Stimulated activated CD8-positive, alpha-beta memory T cell treated with anti-CD3 and anti-CD28 coated beads, Interleukin-15, amount 100 ng/mL, for 1 hour (primary cell): ENCODE data around the gene CADM1.

Experiments
- DNase-seq: peaks from one replicate; pipeline ENCODE4 v3.0.0-alpha.2; 2020; ENCODE audit warnings: low read depth

Gene CADM1

DNA sequence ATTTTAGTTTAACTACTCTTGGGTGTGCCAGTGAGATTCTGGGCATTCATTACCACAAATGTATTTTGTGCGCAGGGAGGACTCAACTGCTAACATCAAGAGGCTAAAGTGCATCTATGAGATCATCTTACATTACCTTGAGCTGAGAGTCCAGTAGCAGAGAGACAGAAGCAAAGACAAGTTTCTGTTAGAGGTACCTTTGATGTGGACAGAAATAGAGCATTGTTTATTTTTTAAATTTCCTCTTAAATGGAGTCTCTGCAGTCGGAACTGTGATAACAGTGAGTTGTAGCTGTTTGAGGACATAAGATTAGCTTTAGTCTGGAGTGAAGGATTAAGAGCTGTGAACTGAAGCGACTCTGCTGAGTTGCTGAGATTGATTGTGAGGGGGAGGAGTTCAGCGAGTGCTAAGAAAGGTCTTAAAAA lies 297.0 kb downstream of the CADM1 start:
- DNase-seq: no peak

DNA sequence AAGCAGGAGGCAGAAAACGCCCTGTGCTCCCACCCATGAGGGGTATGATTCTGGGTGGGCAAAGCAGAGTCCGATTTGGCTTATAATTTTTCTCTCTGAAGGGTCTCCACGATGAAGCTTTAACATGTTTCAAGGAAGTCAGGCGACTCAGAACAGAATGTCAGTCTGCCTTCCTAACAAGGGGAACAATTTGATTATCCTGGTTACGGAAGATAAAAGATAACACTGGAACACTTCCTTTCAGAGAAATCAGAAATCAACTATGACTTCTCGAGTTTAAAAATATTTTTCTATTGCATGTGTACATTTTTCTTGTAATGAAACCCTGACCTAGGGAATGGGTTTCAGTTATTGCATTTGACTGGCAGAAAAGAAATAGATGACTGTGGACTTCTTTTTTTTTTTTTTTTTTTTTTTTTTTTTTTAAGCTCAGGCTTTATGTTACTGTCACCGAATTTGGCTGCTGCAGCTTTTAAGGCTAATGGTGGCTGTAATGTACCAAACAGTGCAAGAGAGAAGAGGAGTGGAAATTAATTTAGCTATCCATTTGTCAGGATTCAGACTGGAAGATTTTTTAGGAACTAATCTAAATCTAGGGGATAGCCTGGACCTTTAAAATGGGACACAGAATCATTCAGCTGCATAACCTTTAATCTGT lies 297.7 kb downstream of the CADM1 start:
- DNase-seq: no peak

DNA sequence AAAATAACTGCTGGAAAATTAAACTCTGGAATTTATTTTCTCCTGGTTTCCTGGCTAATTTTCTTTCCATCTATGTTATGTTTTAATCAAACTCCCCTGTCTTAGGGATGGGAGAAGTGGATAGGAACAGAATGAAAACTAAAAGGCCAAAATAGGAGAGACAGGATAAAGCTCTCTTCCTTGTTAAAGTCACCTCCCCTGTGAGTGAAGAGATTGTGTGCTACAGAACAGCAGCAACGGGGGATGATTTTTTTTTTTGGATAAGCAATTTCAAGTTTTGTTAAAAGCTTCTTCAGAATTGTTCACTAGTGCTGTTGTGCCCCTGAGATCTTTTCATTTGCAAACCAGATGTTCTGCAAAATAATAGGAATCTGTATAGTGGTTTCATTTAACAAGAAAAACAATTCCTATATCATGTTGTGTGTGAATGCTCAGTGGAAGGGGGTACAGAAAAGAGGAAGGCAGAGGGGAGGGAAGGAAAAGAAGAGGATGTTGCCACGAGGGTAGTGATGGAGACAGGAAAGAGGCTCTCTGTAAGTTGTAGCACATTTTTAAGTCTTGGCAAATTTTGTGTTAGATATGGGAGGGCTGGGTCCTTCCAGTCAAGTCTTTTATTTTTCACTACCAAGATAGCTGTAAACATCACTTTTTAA lies 301.2 kb downstream of the CADM1 start:
- DNase-seq: no peak

DNA sequence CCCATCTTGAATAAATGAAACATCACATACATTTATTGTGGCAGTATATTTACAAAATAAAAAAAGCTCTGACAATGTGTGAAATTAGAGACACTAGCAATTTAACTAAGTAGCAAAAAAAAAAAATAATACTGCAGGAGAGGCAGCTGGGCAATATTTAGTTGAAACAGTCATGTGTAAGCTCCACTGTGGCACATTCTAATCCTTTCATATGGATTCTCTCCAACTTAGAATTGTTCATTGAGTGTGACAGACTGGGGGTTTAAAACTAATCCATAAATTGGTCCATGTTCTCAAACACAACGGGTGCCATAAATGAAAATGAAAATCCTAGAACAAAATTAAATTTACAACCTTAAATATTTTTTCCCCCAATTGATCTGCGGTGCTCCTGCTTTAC lies 302.1 kb downstream of the CADM1 start:
- DNase-seq: no peak

DNA sequence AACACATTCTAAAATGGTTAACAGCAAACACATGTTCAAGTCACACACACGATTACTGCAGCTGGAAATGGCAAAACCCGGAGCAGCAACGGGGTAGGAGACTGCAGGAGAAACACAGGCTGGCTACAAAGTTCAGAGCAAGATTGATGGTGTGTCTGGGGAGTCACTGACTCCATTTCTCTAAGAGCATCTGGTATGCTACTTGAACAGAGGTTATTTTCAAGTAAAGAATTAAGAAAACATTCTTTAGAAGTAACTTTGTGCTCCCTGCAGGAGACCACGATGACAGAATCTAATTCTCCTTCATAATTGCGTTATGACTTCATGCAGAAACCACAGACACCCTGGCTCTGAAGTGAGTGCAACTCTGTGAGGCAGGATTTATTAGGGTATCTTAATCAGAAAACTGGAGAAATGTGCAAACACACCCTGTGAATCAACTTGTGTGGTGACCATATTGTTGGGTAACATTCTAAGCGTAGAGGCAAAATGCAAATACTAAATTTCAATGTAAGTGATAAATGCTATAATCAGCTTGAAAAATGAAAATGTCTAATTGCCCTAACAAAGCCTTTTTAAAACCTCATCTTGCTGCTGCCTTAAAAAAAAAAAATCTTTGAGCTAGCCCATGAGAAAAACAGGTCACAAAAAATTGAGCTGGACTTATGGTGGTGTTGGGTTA lies 303.0 kb downstream of the CADM1 start:
- no peak for DNase-seq

DNA sequence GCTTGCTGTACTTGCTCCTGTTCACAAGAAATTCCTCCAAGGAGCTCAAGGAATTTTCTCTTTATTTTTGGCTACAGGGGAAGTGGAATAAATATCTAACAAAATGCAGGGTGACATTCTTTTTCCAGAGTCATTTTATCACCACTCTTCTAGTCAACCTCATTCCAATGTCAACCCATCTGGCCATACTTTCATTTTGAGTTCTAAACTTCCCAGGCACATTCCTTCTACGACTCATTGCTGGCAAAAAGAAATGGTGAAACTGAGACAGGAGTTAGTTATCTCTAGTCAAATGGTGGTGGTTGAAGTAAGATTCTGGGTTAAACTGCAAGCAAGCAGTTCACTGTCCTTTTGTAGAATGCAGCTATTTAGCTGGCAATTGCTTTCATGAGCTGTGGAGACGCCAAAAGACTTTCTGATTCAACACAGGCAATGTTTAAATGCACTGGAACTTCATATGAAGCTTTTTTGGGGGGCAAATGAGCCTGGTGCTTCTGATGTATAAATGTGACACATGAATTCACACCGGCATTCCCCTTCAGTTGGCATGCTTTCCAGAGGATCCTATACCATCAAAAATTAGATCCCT lies 304.6 kb downstream of the CADM1 start:
- DNase-seq: no peak

DNA sequence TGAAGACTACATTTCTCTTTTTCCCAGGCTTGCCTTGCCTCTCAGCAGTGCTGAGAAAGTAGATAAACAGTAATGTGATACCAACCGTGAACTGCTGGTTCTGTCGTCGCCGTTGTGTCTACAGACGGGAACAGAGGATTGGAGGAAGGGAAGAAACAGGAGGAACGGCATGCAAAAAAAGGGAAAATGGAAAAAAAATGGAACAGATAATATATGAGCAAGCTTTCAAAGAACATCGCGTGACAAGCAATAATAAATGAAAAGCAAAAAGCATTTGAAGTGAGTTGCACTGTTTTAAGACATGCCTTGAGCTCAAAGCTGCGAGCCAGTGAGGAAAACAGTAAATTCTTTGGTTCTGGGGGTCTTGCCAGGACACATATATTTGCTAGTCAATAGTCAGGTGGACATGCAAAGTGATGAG lies 305.9 kb downstream of the CADM1 start:
- no peak for DNase-seq

DNA sequence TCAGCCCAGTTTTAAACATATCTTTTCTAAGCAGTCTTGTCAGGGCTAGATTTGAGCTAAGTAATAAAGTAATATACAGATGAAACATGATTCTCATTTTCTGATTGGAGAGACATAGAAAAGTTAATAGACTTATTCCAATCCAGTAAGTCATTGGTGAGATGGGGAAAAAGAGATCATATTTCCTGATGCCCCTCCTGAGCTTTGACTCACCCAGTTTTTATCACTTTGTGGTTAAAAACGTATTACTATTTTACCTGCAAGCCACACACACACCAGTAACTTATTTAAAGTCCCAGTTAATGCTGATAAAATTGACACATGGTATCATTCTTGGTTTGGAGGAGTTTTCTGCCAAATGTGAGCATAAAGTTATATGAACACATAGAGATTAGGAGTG lies 306.8 kb downstream of the CADM1 start:
- no peak for DNase-seq

DNA sequence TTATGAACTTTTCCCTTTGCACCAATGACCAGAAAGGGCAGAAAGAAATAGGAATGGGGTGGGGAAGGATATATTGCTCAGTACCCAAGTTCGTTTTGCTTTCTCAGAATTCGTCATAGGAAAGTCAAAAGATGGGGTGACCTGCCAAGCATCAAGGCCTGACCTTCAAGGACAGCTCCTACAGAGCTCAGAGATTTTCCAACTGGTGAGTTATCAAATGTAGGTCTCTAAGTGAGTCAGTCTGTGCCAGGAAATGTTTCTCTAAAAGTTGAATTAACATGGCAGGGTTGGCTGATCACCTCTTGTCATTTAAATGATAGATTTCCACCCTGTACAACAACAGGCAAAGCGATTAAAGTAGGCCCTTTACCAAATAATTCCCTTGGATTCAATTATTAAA lies 307.2 kb downstream of the CADM1 start:
- no peak for DNase-seq

DNA sequence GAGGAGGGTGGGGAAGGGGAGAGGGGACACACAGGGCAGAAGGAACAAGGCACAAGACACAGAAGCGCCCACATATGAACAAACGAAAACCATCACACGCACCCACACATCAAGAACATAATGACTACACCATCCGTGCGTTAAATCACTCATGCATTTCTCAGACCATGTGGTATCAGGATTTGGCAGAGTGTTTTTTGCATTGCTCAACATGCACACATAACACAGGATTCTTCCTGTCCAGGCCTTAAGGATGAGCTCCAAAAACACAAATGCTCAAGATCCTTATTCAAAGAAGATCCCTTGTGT lies 309.5 kb downstream of the CADM1 start:
- no peak for DNase-seq

DNA sequence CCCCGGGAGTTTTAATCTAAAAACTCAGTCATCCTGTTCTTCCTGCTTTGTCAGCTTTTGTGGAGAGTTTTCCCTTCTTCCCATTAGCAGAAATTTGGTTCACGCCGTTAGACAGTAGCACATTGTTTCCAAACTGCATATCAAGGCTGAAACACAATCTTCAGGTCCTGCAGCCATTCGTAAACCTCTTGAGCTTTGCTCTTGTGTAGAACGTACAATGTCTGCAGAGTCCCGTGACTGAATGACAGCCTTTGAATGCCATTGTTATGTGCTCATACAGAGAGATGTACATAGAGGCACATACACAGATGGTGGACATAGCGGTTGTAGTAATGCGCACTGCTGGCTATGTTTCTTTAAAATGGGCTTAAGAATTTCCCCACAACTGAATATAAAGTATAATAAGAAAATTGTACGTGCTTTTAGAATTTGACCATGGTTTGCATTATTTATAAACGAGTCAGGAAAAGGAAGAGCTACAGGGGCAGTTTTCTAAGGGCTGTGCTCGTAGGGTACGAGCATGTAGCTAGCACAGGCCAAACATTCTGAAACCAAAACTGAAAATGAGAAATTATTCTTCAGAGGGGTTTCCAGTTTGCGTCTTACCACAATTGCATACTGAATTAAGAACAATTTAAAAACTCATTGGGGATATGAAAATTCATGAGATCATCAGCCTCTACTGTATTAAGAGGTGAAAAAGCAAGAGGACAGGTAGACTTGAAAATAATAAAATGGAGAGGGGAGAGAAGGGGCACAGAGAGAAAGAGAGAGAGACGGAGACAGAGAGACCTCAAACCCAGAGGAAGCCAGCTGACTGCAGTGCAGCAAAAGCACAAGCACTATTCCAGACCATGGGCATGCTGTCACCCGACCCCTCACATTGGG lies 310.1 kb downstream of the CADM1 start:
- no peak for DNase-seq

DNA sequence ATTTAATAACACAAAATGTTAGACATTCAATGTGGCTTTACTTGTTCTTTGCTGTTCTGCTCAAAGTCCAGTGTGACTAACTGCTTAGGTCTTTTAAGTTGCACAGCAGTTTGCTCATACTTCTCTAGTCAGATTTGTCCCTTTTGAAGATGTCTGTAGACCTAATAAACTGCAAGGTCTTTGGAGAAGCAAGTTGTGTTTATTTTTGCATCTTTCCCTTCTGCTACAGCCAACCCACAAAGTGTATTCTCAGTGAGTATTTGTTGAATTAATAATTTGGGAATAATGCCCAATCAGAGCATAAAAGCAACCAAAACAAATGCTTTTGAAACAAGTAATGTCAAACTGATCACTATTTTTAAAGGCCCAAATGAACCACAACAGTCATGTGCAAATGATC lies 312.5 kb downstream of the CADM1 start:
- no peak for DNase-seq

DNA sequence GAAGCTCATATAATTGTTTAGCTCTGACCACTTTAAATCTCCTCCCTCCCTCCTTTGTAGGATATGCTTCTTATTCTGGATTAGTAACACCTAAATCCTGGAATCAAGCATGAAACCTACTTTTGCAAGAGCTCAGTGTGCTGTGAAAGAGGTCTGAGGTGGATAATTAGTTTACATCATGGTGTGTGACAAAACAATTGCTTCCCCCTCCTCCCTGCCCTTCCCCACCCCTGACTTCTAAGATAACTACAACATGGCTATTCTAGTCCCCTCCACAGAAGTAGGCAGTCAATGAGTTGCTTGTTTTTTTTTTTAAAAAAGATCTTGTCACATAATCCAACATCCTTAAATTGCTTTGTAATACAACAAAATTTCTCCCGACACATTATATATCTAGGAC lies 314.0 kb downstream of the CADM1 start:
- no peak for DNase-seq

DNA sequence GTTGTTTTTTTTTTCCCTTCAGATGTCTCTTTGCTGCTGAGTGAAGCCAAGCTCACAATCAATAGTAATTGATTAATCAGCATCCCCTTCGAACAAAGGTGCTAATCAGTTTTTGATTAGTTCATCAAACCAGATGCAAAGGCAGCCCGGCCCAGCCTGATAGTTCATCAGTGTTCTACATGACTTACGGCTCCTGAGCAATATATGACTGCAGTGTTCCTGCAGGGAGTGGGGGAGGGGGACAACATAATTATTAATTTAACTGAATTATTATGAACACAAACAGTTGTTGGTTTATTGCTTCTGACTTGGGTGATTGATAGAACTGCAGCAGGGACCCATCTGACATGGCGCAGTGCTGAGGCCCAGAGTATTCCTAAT lies 315.3 kb downstream of the CADM1 start:
- DNase-seq: no peak

DNA sequence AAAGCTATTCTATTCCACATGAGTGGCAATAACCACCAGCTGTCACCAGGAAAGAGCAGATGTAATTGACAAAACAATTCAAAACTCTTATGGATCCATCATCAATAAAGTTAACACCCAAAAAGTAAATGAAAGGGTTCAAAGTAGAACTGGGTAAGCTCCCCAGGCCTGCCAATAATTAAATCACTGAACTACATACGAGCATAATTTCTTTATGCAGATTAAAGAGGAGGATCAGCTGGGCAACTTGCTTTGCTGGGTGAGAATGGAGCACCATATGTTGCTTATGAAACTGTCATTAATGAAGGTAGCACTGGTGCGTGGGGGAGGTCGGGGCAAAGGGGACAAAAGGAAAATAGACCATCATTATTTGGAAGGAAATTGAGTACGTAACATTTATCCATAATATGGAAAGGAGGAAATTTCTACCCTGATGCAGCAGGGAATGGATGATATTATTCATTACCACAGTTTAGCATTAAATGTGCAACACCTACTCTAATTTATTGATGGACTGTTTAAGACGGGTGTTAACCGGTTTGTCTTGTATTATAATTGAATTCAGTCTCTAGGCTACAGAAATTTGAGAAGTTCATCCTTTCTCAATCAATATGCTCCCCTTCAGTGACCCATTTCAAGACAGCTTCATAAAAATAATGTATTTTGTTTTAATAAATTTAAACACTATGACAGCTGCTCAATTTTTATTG lies 315.9 kb downstream of the CADM1 start:
- no peak for DNase-seq

DNA sequence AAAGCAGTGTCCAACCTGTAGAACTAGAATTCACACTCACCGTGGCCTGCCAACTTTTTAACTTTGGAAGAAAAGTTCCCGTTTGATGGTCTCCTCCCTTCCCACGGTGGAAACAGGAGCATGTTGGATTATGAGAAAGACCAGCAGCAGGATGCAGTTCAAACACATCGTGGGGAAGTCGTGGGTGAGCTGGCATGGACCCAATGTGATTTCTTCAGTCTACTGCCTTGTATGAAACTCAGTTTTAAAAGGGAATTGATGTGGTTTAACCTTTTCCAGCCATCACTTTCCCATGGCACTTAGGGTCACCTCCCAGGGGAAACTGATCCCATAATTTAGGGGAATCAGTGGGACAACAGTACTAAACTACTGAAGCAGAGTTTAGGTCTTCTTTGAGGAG lies 318.3 kb downstream of the CADM1 start:
- DNase-seq: no peak

DNA sequence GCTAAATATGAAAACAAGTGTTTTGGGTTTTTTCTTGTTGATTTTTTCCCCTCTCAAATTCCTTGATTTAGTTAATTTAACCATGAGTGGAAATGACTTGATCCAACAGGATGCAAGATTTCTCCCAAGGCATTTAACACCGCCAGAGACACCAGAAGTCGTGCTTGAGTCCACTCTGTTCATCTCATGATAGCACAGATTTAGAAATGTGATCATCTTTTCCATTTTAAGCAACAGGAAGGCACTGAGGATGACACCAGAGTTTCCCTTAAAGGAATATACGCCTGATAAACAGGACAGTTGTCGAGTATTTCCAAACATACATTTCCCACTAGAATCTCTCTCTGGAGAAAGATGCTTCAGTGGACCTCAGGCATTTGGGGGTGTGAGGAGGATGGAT lies 318.7 kb downstream of the CADM1 start:
- DNase-seq: no peak

DNA sequence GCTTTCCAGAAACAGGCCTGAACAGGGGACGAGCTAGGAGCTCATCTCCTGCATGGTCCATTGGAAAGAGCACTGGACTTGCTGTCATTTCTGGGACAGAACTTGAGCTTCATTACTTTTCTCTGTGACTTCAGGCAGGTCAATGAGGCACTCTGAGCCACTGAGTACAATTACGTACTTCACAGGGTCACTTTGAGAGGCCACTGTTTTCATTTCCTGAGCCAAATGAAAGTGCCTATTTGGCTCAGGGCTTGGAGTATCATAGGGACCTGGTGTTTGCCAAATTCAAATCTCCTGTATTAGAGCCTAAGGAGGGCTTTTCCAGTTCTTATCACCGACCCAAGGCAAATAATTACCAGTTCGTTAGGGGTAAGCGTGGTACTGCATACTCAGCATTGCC lies 319.3 kb downstream of the CADM1 start:
- DNase-seq: no peak

DNA sequence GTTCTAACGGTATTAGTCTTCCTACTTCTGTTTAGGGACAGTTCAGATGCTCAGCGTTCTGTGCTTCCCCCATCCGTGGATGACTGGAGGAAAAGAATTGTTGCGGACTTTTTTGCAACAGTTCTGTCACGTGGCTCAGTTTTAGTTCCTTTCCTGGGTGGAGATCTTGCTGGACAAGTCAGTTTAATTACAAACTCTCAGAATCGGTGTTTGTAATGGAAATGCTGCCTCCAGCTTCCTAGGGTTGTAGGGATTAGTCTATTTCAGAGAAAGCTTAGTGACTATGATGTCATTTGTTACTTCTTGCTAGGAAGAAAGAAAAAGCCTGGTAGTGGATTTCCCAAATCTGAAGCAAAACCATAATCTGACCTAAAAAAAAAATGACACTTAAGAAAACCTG lies 320.4 kb downstream of the CADM1 start:
- DNase-seq: no peak

DNA sequence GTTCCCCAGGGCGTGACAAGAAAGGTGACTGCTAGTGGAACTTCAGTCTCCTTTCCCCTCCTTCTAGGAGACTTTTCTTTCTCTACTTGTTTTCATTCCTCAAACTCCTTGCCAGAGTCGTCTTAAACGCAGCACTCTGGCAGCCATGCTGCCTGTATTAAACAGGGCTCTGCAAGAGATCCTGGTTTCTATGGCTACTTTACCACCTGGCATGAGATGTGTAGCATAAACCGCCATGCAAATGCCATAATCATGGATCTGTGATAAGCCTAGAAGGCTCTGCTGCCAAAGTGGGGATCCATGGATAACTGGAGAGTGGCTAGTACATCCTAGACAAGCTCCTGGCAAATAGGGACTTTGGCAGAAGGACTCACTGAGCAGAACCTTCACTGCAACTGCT lies 321.1 kb downstream of the CADM1 start:
- no peak for DNase-seq

DNA sequence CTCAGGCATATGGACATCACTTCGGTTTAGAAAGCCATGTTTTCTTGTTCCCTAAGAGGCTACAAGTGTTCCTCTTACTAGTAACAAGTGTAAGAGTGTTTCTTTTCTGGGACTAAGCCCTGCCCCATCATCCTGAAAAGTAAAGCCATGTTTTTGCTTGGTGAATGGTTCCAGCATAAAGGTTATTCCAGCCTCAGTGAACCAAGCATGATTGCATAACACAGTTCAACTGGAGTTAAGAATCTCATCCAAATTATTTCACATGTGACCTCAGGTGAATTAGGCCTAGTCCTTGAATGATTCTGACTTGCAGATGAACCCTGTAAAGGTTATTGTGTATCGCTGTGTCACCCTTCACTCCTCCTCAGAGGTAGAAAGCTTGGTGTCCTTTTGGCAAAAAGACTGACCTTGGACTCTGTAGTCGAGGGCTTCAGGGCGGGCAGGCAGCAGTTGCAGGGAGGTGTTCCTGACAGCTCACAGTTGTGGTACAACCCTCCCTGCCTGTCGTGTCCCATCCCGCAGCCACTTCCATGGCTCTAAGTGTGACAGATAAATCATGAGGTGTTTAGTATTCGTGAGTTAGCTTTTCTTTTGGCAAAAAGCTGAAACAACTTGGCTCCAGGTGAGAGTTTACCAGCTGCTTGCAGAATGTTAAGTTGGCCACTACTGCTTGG lies 321.8 kb downstream of the CADM1 start:
- no peak for DNase-seq
